GM18499 (cell line): Measurements from ENCODE around the gene CRHR2.

Source experiments
- ATAC-seq: cut with Tn5 transposase; IDR thresholded peaks from one replicate; pipeline ENCODE4 v1.9.1; 2021; ENCODE audit warnings: moderate number of reproducible peaks; ENCODE audit not compliant: insufficient read depth, unreplicated experiment

Gene CRHR2

GRCh38 chr7:30683816-30684215 is 1.6 kb upstream of the CRHR2 start:
- no peak for ATAC-seq

GRCh38 chr7:30683306-30683705 is 1.1 kb upstream of the CRHR2 start:
- no peak for ATAC-seq

- ATAC-seq, result no peak
These were observed 443 bp downstream of the CRHR2 start for GRCh38 chr7:30681815-30682211.

- no peak for ATAC-seq
These were observed 892 bp downstream of the CRHR2 start for GRCh38 chr7:30681331-30681797.

GRCh38 chr7:30679664-30680063 is 2.6 kb downstream of the CRHR2 start:
- ATAC-seq, result no peak

GRCh38 chr7:30678805-30679204 is 3.5 kb downstream of the CRHR2 start:
- ATAC-seq, result no peak

- ATAC-seq, result no peak
These were observed 7.4 kb downstream of the CRHR2 start for GRCh38 chr7:30674876-30675275.

GRCh38 chr7:30674420-30674819 is 7.8 kb downstream of the CRHR2 start:
- ATAC-seq, result no peak

GRCh38 chr7:30671793-30672465 is 10.3 kb downstream of the CRHR2 start:
- no peak for ATAC-seq

GRCh38 chr7:30668102-30668501 is 14.2 kb downstream of the CRHR2 start:
- no peak for ATAC-seq

- ATAC-seq, result no peak
These were observed 15.1 kb downstream of the CRHR2 start for GRCh38 chr7:30667172-30667571.

GRCh38 chr7:30665449-30665848 is 16.8 kb downstream of the CRHR2 start:
- ATAC-seq, result no peak

GRCh38 chr7:30665043-30665442 is 17.2 kb downstream of the CRHR2 start:
- ATAC-seq, result no peak

- no peak for ATAC-seq
These were observed 17.9 kb downstream of the CRHR2 start for GRCh38 chr7:30664184-30664885.

- ATAC-seq, result no peak
These were observed 18.8 kb downstream of the CRHR2 start for GRCh38 chr7:30663414-30663813.

GRCh38 chr7:30662431-30662939 is 19.8 kb downstream of the CRHR2 start:
- ATAC-seq, result no peak

GRCh38 chr7:30661926-30662325 is 20.3 kb downstream of the CRHR2 start:
- ATAC-seq, result no peak

GRCh38 chr7:30660331-30661255 is 21.7 kb downstream of the CRHR2 start:
- ATAC-seq, result no peak

- ATAC-seq, result no peak
These were observed 22.9 kb downstream of the CRHR2 start for GRCh38 chr7:30659312-30659711.

GRCh38 chr7:30658479-30659074 is 23.7 kb downstream of the CRHR2 start:
- no peak for ATAC-seq
